ENCODE data around the gene CTAG1A.
"Not testable (repeated sequence)": the region's sequence is repeated elsewhere in the genome, so short reads cannot be mapped to it uniquely, and the experiment has no call there.

CTAG1A gene

GRCh38 chrX:154620767-154621414 is 36.0 kb downstream of the CTAG1A start:
- not testable (repeated sequence) for H3K9me3 Mint-ChIP-seq; H3K27me3 Mint-ChIP-seq (ENCODE audit: low read depth); H3K27ac Mint-ChIP-seq; H3K4me1 Mint-ChIP-seq (ENCODE audit: low read depth); H3K36me3 Mint-ChIP-seq (ENCODE audit: low read depth); H3K4me3 Mint-ChIP-seq

- not testable (repeated sequence) for H3K27me3 Mint-ChIP-seq (ENCODE audit: low read depth); H3K4me1 Mint-ChIP-seq (ENCODE audit: low read depth); H3K9me3 Mint-ChIP-seq; H3K27ac Mint-ChIP-seq; H3K4me3 Mint-ChIP-seq; H3K36me3 Mint-ChIP-seq (ENCODE audit: low read depth)
Measured at GRCh38 chrX:154628960-154629359, 44.0 kb downstream of the CTAG1A start.

GRCh38 chrX:154630949-154631348 is 46.0 kb downstream of the CTAG1A start:
- H3K9me3 Mint-ChIP-seq; H3K27me3 Mint-ChIP-seq (ENCODE audit: low read depth); H3K4me1 Mint-ChIP-seq (ENCODE audit: low read depth); H3K4me3 Mint-ChIP-seq; H3K27ac Mint-ChIP-seq; H3K36me3 Mint-ChIP-seq (ENCODE audit: low read depth): not testable (repeated sequence)

GRCh38 chrX:154633661-154634060 is 48.7 kb downstream of the CTAG1A start:
- H3K4me3 Mint-ChIP-seq; H3K27ac Mint-ChIP-seq; H3K9me3 Mint-ChIP-seq; H3K27me3 Mint-ChIP-seq (ENCODE audit: low read depth); H3K36me3 Mint-ChIP-seq (ENCODE audit: low read depth); H3K4me1 Mint-ChIP-seq (ENCODE audit: low read depth): not testable (repeated sequence)
